Activated CD4-positive, CD25-positive, alpha-beta regulatory T cell treated with anti-CD3 and anti-CD28 coated beads, Interleukin-2, amount 50 U/mL, for 24 hours (primary cell): ENCODE results near the gene TMEM255A.
A peak's percentile ranks its signal among the peaks of the same experiment; 100 is the strongest.

Source experiments
- ATAC-seq, 2 donors: fragments of 150-1000 bp; cut with Tn5 transposase; one replicate each; pipeline ENCODE4 v1.10.0; 2021; ENCODE audit warnings: mild to moderate bottlenecking in 1 of 2, moderate library complexity in 1 of 2

The TMEM255A gene

GRCh38 chrX:120262859-120263708 lies 48.2 kb downstream of the TMEM255A start:
- ATAC-seq, result no peak

- no peak for ATAC-seq
Observed at GRCh38 chrX:120260369-120260768, 50.9 kb downstream of the TMEM255A start.

GRCh38 chrX:120253784-120254183 lies 57.5 kb downstream of the TMEM255A start:
- no peak for ATAC-seq

GRCh38 chrX:120251471-120252011 lies 59.7 kb downstream of the TMEM255A start:
- ATAC-seq, result no peak

GRCh38 chrX:120250522-120251271 lies 60.6 kb downstream of the TMEM255A start, which contains the start of gene ZBTB33:
ZBTB33 (plus strand) TSS chrX:120250812; CDS start chrX:120253416, 2,604 bp downstream.
- ATAC-seq, result peak; percentile 99 to 100

- peak; percentile 85 to 87 for ATAC-seq
Observed at GRCh38 chrX:120244735-120245498, 66.3 kb downstream of the TMEM255A start.

- ATAC-seq, result no peak
Observed at GRCh38 chrX:120244395-120244734, 66.9 kb downstream of the TMEM255A start.

- no peak for ATAC-seq
Observed at GRCh38 chrX:120242813-120243212, 68.4 kb downstream of the TMEM255A start.

GRCh38 chrX:120238933-120239332 lies 72.3 kb downstream of the TMEM255A start:
- no peak for ATAC-seq

GRCh38 chrX:120236687-120237479 lies 74.4 kb downstream of the TMEM255A start:
- ATAC-seq, result no peak

GRCh38 chrX:120235284-120235683 lies 76.0 kb downstream of the TMEM255A start:
- no peak for ATAC-seq

GRCh38 chrX:120228187-120228908 lies 82.9 kb downstream of the TMEM255A start:
- ATAC-seq, result no peak

- ATAC-seq, result no peak
Observed at GRCh38 chrX:120224388-120224787, 86.9 kb downstream of the TMEM255A start.

GRCh38 chrX:120223374-120223773 lies 87.9 kb downstream of the TMEM255A start:
- no peak for ATAC-seq

GRCh38 chrX:120213438-120214265 lies 97.6 kb downstream of the TMEM255A start:
- ATAC-seq, result peak; percentile 32 to 45
